ENCODE data around the gene PLD3. TPM values are rescaled to one million over a fixed set of nuclear protein-coding genes. Genes with fewer than 3 reads are reported as not detected.
A peak's percentile ranks its signal among the peaks of the same experiment; 100 is the strongest.
"Not testable (repeated sequence)": the region's sequence is repeated elsewhere in the genome, so short reads cannot be mapped to it uniquely, and the experiment has no call there.

The PLD3 gene
- total RNA-seq, 2 donors from 2014 or later, result 386 to 531 TPM

- TF ChIP-seq CTCF (IDR thresholded peaks at IDR 0.05), result no peak
- H3K9me3 ChIP-seq, result no peaks in the 10 kb centered on the region
- H3K36me3 ChIP-seq, result peaks cover 33% of the 10 kb centered on the region
- H3K4me1 ChIP-seq (ENCODE audit: control insufficient read depth in 1 of 2, low read depth in 2 of 2), result peaks cover 7 to 10% of the 10 kb centered on the region in 2 donors
- DNase-seq (ENCODE audit: low spot score), result no peak
- peak; percentile 34 for ATAC-seq (ENCODE audit: insufficient number of reproducible peaks, low FRiP score, low read depth)
- no peaks in the 10 kb centered on the region for H3K27me3 ChIP-seq (replicated peaks; ENCODE audit: insufficient read depth)
- H3K27ac ChIP-seq, result no peak overlapping the region
- H3K4me3 ChIP-seq, result peak overlapping the region; percentile 68
Measured at GRCh38 chr19:40365613-40366401, 17.3 kb downstream of the PLD3 start.

- no peak overlapping the region for H3K4me3 ChIP-seq
- H3K4me1 ChIP-seq (ENCODE audit: control insufficient read depth in 1 of 2, low read depth in 2 of 2), result peaks cover 7 to 10% of the 10 kb centered on the region in 2 donors
- H3K27ac ChIP-seq, result no peak overlapping the region
- peaks cover 42% of the 10 kb centered on the region for H3K36me3 ChIP-seq
- TF ChIP-seq CTCF (IDR thresholded peaks at IDR 0.05), result no peak
- DNase-seq (ENCODE audit: low spot score) (no peak), ATAC-seq (ENCODE audit: insufficient number of reproducible peaks, low FRiP score, low read depth) (no peak)
- no peaks in the 10 kb centered on the region for H3K27me3 ChIP-seq (replicated peaks; ENCODE audit: insufficient read depth)
- H3K9me3 ChIP-seq, result no peaks in the 10 kb centered on the region
Measured at GRCh38 chr19:40366697-40367561, 18.4 kb downstream of the PLD3 start.

GRCh38 chr19:40367577-40368434 is 19.3 kb downstream of the PLD3 start:
- H3K4me3 ChIP-seq, result no peak overlapping the region
- no peak for TF ChIP-seq CTCF (IDR thresholded peaks at IDR 0.05)

DNA sequence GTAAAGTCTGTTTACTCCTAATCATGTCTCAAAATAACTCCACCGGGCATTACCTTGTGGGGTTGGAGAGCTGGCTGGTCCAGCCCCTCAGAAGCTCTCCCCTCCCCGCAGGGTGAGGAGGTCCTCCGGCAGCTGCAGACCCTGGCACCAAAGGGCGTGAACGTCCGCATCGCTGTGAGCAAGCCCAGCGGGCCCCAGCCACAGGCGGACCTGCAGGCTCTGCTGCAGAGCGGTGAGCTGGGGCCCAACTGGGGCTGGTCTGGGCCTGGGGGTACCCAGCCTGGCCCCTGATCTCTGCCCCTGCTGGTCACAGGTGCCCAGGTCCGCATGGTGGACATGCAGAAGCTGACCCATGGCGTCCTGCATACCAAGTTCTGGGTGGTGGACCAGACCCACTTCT is 21.3 kb downstream of the PLD3 start:
- no peaks in the 10 kb centered on the region for H3K9me3 ChIP-seq
- H3K36me3 ChIP-seq, result peaks cover 58% of the 10 kb centered on the region
- peaks cover 7 to 9% of the 10 kb centered on the region in 2 donors for H3K4me1 ChIP-seq (ENCODE audit: control insufficient read depth in 1 of 2, low read depth in 2 of 2)
- H3K27me3 ChIP-seq (replicated peaks; ENCODE audit: insufficient read depth), result no peaks in the 10 kb centered on the region
- H3K4me3 ChIP-seq, result no peak overlapping the region
- no peak for TF ChIP-seq CTCF (IDR thresholded peaks at IDR 0.05)
- ATAC-seq (ENCODE audit: insufficient number of reproducible peaks, low FRiP score, low read depth) (no peak), DNase-seq (ENCODE audit: low spot score) (no peak)
- no peak overlapping the region for H3K27ac ChIP-seq

More at GRCh38 chr19:40367577-40368434, 19.3 kb downstream of the PLD3 start:
- no peaks in the 10 kb centered on the region for H3K27me3 ChIP-seq (replicated peaks; ENCODE audit: insufficient read depth)
- H3K27ac ChIP-seq, result no peak overlapping the region
- peaks cover 7 to 10% of the 10 kb centered on the region in 2 donors for H3K4me1 ChIP-seq (ENCODE audit: control insufficient read depth in 1 of 2, low read depth in 2 of 2)
- H3K36me3 ChIP-seq, result peaks cover 43% of the 10 kb centered on the region
- DNase-seq (ENCODE audit: low spot score) (no peak), ATAC-seq (ENCODE audit: insufficient number of reproducible peaks, low FRiP score, low read depth) (no peak)
- H3K9me3 ChIP-seq, result no peaks in the 10 kb centered on the region

DNA sequence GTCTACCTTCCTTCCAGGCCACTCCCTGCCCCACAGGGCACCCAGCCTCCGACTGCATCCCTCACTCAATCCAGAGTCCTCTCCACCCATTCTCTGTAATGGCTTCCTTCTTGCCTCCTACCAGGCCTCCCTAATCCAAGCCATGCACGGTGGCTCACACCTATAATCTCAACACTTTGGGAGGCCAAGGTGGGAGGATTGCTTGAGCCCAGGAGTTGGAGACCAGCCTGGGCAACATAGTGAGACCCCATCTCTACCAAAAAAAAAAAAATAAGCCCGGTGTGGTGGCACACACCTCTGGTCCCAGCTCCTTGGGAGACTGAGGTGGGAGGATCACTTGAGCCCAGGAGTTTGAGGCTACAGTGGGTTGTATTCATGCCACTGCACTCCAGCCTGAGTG is 21.8 kb downstream of the PLD3 start:
- H3K9me3 ChIP-seq; H3K27ac ChIP-seq; H3K4me3 ChIP-seq; H3K27me3 ChIP-seq (replicated peaks; ENCODE audit: insufficient read depth); H3K4me1 ChIP-seq (ENCODE audit: control insufficient read depth in 1 of 2, low read depth in 2 of 2); DNase-seq (ENCODE audit: low spot score); ATAC-seq (ENCODE audit: insufficient number of reproducible peaks, low FRiP score, low read depth): not testable (repeated sequence)
- H3K36me3 ChIP-seq, result peaks cover 60% of the 10 kb centered on the region

Measured in thoracic aorta (tissue), 2 donors.